B cell (primary cell): ENCODE measurements around the gene LNX1. TPM values are rescaled to one million over a fixed set of nuclear protein-coding genes. Genes with fewer than 3 reads are reported as not detected.

Experiments
- ATAC-seq: fragments of 200-7000 bp; cut with Tn5 transposase; one replicate; pipeline ENCODE4 v1.10.0; 2021; ENCODE audit warnings: low read depth, mild to moderate bottlenecking, moderate number of reproducible peaks, moderate library complexity
- CTCF ChIA-PET: fragments of 350-600 bp; sonication (Branson Sonifier 250); formaldehyde crosslinking; loops from one replicate; lab custom pipeline; 2021; ENCODE audit warnings: antibody characterized with exemption, inconsistent platforms; lab: Charles Lee
- POLR2A ChIA-PET: fragments of 350-600 bp; sonication (Branson Sonifier 250); formaldehyde crosslinking; loops from one replicate; lab custom pipeline; 2021; ENCODE audit warnings: antibody characterized with exemption; lab: Charles Lee
- DNase-seq: peaks from one replicate; pipeline ENCODE4 v3.0.0; 2013
- H2AFZ ChIP-seq: 2 replicates; pipeline ENCODE4 v1.6.1; 2012; ENCODE audit warnings: mild to moderate bottlenecking, low read depth, low read length; ENCODE audit not compliant: insufficient read depth, poor library complexity, severe bottlenecking
- H3K27ac ChIP-seq, 2 donors: 1 replicate in 1 of 2; 2 replicates in 1 of 2; pipeline ENCODE4 v1.5.1; 2012 to 2013; ENCODE audit warnings: low read length in 2 of 2, mild to moderate bottlenecking in 2 of 2, moderate library complexity in 1 of 2
- H3K27me3 ChIP-seq, 4 experiments: fragments of 200-600 bp in 1 of 4; sonication (generic) in 1 of 4; replicated peaks in 1 of 4; 1 replicate in 2 of 4; 2 replicates in 2 of 4; pipeline versions ENCODE4 v1.6.1 to v1.7.0; 2013 to 2016; ENCODE audit warnings: low read length in 3 of 4, mild to moderate bottlenecking in 2 of 4, mixed read lengths in 1 of 4, moderate library complexity in 1 of 4; ENCODE audit not compliant: insufficient read depth in 4 of 4, control insufficient read depth in 3 of 4; ENCODE audit errors: control extremely low read depth in 1 of 4
- H3K36me3 ChIP-seq, 2 experiments: replicated peaks in 1 of 2; 1 replicate in 1 of 2; 2 replicates in 1 of 2; pipeline versions ENCODE4 v1.6.1 to v1.7.1; 2013; ENCODE audit warnings: low read length in 1 of 2; ENCODE audit not compliant: insufficient read depth in 2 of 2, control insufficient read depth in 1 of 2; ENCODE audit errors: control extremely low read depth in 1 of 2, extremely low read depth in 1 of 2
- H3K4me1 ChIP-seq, 2 donors: fragments of 200-600 bp in 1 of 2; sonication (generic) in 1 of 2; 1 replicate in 1 of 2; 2 replicates in 1 of 2; pipeline versions ENCODE4 v1.5.1 to v1.6.1; 2013 to 2017; ENCODE audit warnings: low read length in 2 of 2; ENCODE audit not compliant: control insufficient read depth in 2 of 2, insufficient read depth in 2 of 2
- H3K4me2 ChIP-seq: replicated peaks from 2 replicates; pipeline ENCODE3; 2012; ENCODE audit warnings: mild to moderate bottlenecking, low read depth, low read length; ENCODE audit not compliant: poor library complexity, severe bottlenecking
- H3K4me3 ChIP-seq, 5 experiments: fragments of 200-600 bp in 1 of 5; sonication (generic) in 1 of 5; 1 replicate in 3 of 5; 2 replicates in 2 of 5; pipeline versions ENCODE4 v1.5.1 to v1.7.0; 2011 to 2016; ENCODE audit warnings: low read length in 4 of 5, mild to moderate bottlenecking in 4 of 5, low read depth in 2 of 5, control low read depth in 1 of 5, moderate library complexity in 1 of 5; ENCODE audit not compliant: insufficient read depth in 1 of 5; ENCODE audit errors: control extremely low read depth in 1 of 5, extremely low read depth in 1 of 5
- H3K79me2 ChIP-seq: fragments of 200-600 bp; sonication (generic); one replicate; pipeline ENCODE4 v1.6.0; 2016; ENCODE audit warnings: low read length; ENCODE audit not compliant: control insufficient read depth, insufficient read depth
- H3K9ac ChIP-seq: fragments of 200-600 bp; sonication (generic); 2 replicates; pipeline ENCODE4 v1.6.1; 2017; ENCODE audit warnings: mild to moderate bottlenecking, low read length, moderate library complexity
- H3K9me3 ChIP-seq, 3 donors: one replicate each; pipeline versions ENCODE4 v1.6.1 to v1.7.1; 2013; ENCODE audit warnings: low read length in 2 of 3; ENCODE audit not compliant: control insufficient read depth in 2 of 3, insufficient read depth in 1 of 3; ENCODE audit errors: control extremely low read depth in 1 of 3
- H4K20me1 ChIP-seq: 2 replicates; pipeline ENCODE4 v1.6.0; 2012; ENCODE audit warnings: mild to moderate bottlenecking, low read length; ENCODE audit not compliant: insufficient read depth, control insufficient read depth, poor library complexity, severe bottlenecking
- H3K27ac Mint-ChIP-seq: one replicate; pipeline ENCODE4 v1.8.0; 2021; ENCODE audit warnings: mixed read lengths
- H3K27me3 Mint-ChIP-seq: one replicate; pipeline ENCODE4 v1.8.0; 2021; ENCODE audit warnings: mixed read lengths
- H3K4me1 Mint-ChIP-seq: one replicate; pipeline ENCODE4 v1.8.0; 2021; ENCODE audit warnings: mixed read lengths
- H3K4me3 Mint-ChIP-seq: one replicate; pipeline ENCODE4 v1.8.0; 2021; ENCODE audit warnings: mixed read lengths
- H3K9me3 Mint-ChIP-seq: one replicate; pipeline ENCODE4 v1.8.0; 2022; ENCODE audit warnings: mixed read lengths; ENCODE audit not compliant: insufficient read depth
- EZH2 ChIP-seq: IDR thresholded peaks from 2 replicates; pipeline ENCODE4 v1.6.1; 2012; ENCODE audit warnings: borderline replicate concordance, low read depth, mild to moderate bottlenecking, moderate library complexity, low read length; ENCODE audit not compliant: insufficient read depth, poor library complexity, severe bottlenecking
- WGBS: methylation state at CpG from one replicate; pipeline ENCODE4 v1.1.5; 2013; ENCODE audit warnings: missing lambda C conversion rate; ENCODE audit not compliant: insufficient coverage; 5-methylcytosine and 5-hydroxymethylcytosine counted together
- intact Hi-C: fragments of 100-400 bp; cut with micrococcal nuclease; formaldehyde crosslinking; loops from one replicate; pipeline ENCODE4 v1.10.0; 2022
- polyA plus RNA-seq: library from polyadenylated mRNA; depleted of rRNA; stranded (reverse); fragments of >200 nt; gene quantifications from 2 replicates; pipeline ENCODE4 v1.2.3, GENCODE V29; 2012
- total RNA-seq, 2 donors: library from RNA; stranded (reverse); fragments of 120-200 nt in 1 of 2; gene quantifications; 1 replicate in 1 of 2; 2 replicates in 1 of 2; pipeline versions ENCODE4 v1.2.3 to v1.2.4, GENCODE V29; 2013 to 2022
- TF ChIP-seq, protein P1 (sequence below): fragments of 200-600 bp; IDR thresholded peaks from one replicate; pipeline ENCODE4 v1.8.0; 2022; ENCODE audit warnings: antibody characterized with exemption, mild to moderate bottlenecking

Gene LNX1
- total and polyA plus RNA-seq, 2 donors (not counting 1 experiment from before 2014, with no cell fraction given), result not detected

DNA sequence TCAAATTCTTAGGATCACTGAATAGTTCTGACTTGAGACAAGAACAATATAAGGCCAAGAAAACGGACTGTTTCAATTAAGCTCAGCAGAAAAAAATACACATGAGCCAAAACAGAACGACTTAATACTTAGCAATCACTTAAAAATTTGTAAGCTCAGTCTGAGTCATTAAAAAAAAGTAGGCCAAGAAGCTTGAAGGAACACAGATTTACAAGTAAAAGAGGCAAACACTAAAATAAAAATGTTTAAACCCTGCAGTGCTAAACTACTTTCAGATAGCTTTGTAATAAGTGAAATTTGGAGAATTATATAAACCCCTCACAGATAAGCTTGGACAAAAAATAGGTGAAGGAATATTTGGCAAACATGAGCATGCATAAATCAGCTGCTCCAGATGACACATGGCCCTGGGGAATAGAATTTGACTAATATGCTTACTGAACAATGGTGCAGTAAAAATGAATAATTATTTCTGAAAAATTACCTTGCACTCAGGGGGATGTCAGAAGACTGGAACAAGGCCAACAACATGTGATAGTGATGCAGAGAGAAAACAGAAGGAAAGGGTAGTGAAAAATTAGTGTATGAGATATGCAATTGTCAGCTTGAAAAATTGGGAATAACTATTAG lies 49.6 kb downstream of the LNX1 start:
- no peaks in the 10 kb centered on the region for H3K79me2 ChIP-seq
- ChIA-PET CTCF (no interaction called here), POLR2A (no interaction called here)
- H3K27ac ChIP-seq, result no peak overlapping the region
- no peak overlapping the region for H2AFZ ChIP-seq
- H3K4me3 ChIP-seq, result no peak overlapping the region
- TF ChIP-seq, protein P1, sequence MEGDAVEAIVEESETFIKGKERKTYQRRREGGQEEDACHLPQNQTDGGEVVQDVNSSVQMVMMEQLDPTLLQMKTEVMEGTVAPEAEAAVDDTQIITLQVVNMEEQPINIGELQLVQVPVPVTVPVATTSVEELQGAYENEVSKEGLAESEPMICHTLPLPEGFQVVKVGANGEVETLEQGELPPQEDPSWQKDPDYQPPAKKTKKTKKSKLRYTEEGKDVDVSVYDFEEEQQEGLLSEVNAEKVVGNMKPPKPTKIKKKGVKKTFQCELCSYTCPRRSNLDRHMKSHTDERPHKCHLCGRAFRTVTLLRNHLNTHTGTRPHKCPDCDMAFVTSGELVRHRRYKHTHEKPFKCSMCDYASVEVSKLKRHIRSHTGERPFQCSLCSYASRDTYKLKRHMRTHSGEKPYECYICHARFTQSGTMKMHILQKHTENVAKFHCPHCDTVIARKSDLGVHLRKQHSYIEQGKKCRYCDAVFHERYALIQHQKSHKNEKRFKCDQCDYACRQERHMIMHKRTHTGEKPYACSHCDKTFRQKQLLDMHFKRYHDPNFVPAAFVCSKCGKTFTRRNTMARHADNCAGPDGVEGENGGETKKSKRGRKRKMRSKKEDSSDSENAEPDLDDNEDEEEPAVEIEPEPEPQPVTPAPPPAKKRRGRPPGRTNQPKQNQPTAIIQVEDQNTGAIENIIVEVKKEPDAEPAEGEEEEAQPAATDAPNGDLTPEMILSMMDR, result no peak
- no peak for TF ChIP-seq EZH2
- H3K9ac ChIP-seq, result no peak overlapping the region
- DNase-seq, result no peak
- no peaks in the 10 kb centered on the region for H3K9me3 ChIP-seq
- Mint-ChIP-seq H3K4me3 (no peak overlapping the region), H3K27ac (no peak overlapping the region), H3K4me1 (no peaks in the 10 kb centered on the region), H3K9me3 (no peaks in the 10 kb centered on the region), H3K27me3 (peaks cover 33% of the 10 kb centered on the region)
- 50% methylated on average over 1 of the region's 2 CpGs for WGBS
- H3K27me3 ChIP-seq, result peaks cover 0 to 8% (median 0%) of the 10 kb centered on the region in 4 experiments
- intact Hi-C loops, result no loop called here
- H3K4me1 ChIP-seq, result no peaks in the 10 kb centered on the region
- no peak for ATAC-seq
- no peaks in the 10 kb centered on the region for H4K20me1 ChIP-seq
- no peak overlapping the region for H3K4me2 ChIP-seq
- H3K36me3 ChIP-seq, result no peaks in the 10 kb centered on the region

GRCh38 chr4:53538756-53539155 lies 52.5 kb downstream of the LNX1 start:
- Histone ChIP-seq H3K4me1 (no peaks in the 10 kb centered on the region), H3K4me3 (no peak overlapping the region), H3K79me2 (no peaks in the 10 kb centered on the region), H3K27ac (no peak overlapping the region), H4K20me1 (no peaks in the 10 kb centered on the region), H3K9me3 (no peaks in the 10 kb centered on the region), H3K36me3 (no peaks in the 10 kb centered on the region), H3K9ac (no peak overlapping the region), H3K4me2 (no peak overlapping the region), H2AFZ (no peak overlapping the region), H3K27me3 (peaks cover 0 to 15% (median 0%) of the 10 kb centered on the region in 4 experiments)
- no peak overlapping the region for H3K4me3 Mint-ChIP-seq
- H3K27me3 Mint-ChIP-seq, result peaks cover 33% of the 10 kb centered on the region
- H3K9me3 Mint-ChIP-seq, result no peaks in the 10 kb centered on the region
- intact Hi-C loops, result no loop called here
- H3K27ac Mint-ChIP-seq, result no peak overlapping the region
- H3K4me1 Mint-ChIP-seq, result no peaks in the 10 kb centered on the region
- ChIA-PET CTCF (no interaction called here), POLR2A (no interaction called here)
- TF ChIP-seq EZH2, result no peak
- TF ChIP-seq, protein P1, result no peak
- 97% methylated on average over 3 of the region's 4 CpGs for WGBS
- ATAC-seq, result no peak
- DNase-seq, result no peak
